ENCODE data around the gene VPS33B. TPM values are rescaled to one million over a fixed set of nuclear protein-coding genes. Genes with fewer than 3 reads are reported as not detected.

The VPS33B gene
- total and polyA plus RNA-seq, 10 donors = 12.1 to 27.6 (median 17.9) TPM

- Histone ChIP-seq H3K27ac (no peak overlapping the region), H3K4me3 (no peak overlapping the region), H3K9me3 (no peaks in the 10 kb centered on the region), H3K36me3 (peaks cover 0 to 95% (median 43%) of the 10 kb centered on the region in 6 donors), H3K27me3 (replicated peaks in 1 of 7) (no peaks in the 10 kb centered on the region), H3K4me1 (peaks cover 0 to 8% (median 4%) of the 10 kb centered on the region in 6 donors)
- WGBS, 5 donors = 89 to 96% (median 95%) methylated on average over 4 of the region's 4 CpGs
- TF ChIP-seq POLR2AphosphoS5 (IDR thresholded peaks at IDR 0.05) = no peak
- no peak for TF ChIP-seq POLR2A (IDR thresholded peaks at IDR 0.05)
- no peak for TF ChIP-seq CTCF (IDR thresholded peaks at IDR 0.05 in 8 of 11, conservative IDR thresholded peaks at IDR 0.05 in 3 of 11)
- intact Hi-C loops (cut with DNase I; ENCODE audit: low total_unique reads) = loop anchor here (10.0 kb wide), 1 partner anchor 303 kb away; no protein-coding TSS in a partner anchor
- no peak for DNase-seq
These were observed 60.4 kb downstream of the VPS33B start for GRCh38 chr15:90962021-90962420.

- Histone ChIP-seq H3K4me3 (no peak overlapping the region), H3K9me3 (no peaks in the 10 kb centered on the region), H3K27ac (no peak overlapping the region), H3K36me3 (peaks cover 0 to 79% (median 38%) of the 10 kb centered on the region in 6 donors), H3K4me1 (peaks cover 10 to 24% (median 20%) of the 10 kb centered on the region in 6 donors), H3K27me3 (replicated peaks in 1 of 7) (no peaks in the 10 kb centered on the region)
- DNase-seq = no peak
- TF ChIP-seq CTCF (IDR thresholded peaks at IDR 0.05 in 8 of 11, conservative IDR thresholded peaks at IDR 0.05 in 3 of 11) = no peak
- TF ChIP-seq POLR2A (IDR thresholded peaks at IDR 0.05) = no peak
- TF ChIP-seq POLR2AphosphoS5 (IDR thresholded peaks at IDR 0.05) = no peak
- intact Hi-C loops (cut with DNase I; ENCODE audit: low total_unique reads) = loop anchor here (10.0 kb wide), 1 partner anchor 304 kb away; no protein-coding TSS in a partner anchor
- WGBS, 5 donors = 91 to 95% (median 93%) methylated on average over 20 of the region's 20 CpGs
These were observed 61.9 kb downstream of the VPS33B start for GRCh38 chr15:90960298-90961091.

- no peak overlapping the region for H3K27ac ChIP-seq
- WGBS, 5 donors = 79 to 91% (median 89%) methylated on average over 4 to 5 of the region's 5 CpGs
- H3K9me3 ChIP-seq = no peaks in the 10 kb centered on the region
- intact Hi-C loops (cut with DNase I; ENCODE audit: low total_unique reads) = loop anchor here (10.0 kb wide), 1 partner anchor 305 kb away; no protein-coding TSS in a partner anchor
- H3K27me3 ChIP-seq (replicated peaks in 1 of 7) = no peaks in the 10 kb centered on the region
- H3K4me1 ChIP-seq = peaks cover 14 to 29% (median 24%) of the 10 kb centered on the region in 6 donors
- peaks cover 0 to 73% (median 37%) of the 10 kb centered on the region in 6 donors for H3K36me3 ChIP-seq
- no peak overlapping the region for H3K4me3 ChIP-seq
- TF ChIP-seq POLR2A (IDR thresholded peaks at IDR 0.05) (no peak), CTCF (IDR thresholded peaks at IDR 0.05 in 8 of 11, conservative IDR thresholded peaks at IDR 0.05 in 3 of 11) (no peak), POLR2AphosphoS5 (IDR thresholded peaks at IDR 0.05) (no peak)
- DNase-seq = no peak
These were observed 62.5 kb downstream of the VPS33B start for GRCh38 chr15:90959894-90960293.

- peaks cover 14 to 35% (median 30%) of the 10 kb centered on the region in 6 donors for H3K4me1 ChIP-seq
- DNase-seq = no peak
- intact Hi-C loops (cut with DNase I; ENCODE audit: low total_unique reads) = no loop called here
- H3K27me3 ChIP-seq (replicated peaks in 1 of 7) = no peaks in the 10 kb centered on the region
- no peak overlapping the region for H3K4me3 ChIP-seq
- TF ChIP-seq POLR2A (IDR thresholded peaks at IDR 0.05) (no peak), POLR2AphosphoS5 (IDR thresholded peaks at IDR 0.05) (no peak), CTCF (IDR thresholded peaks at IDR 0.05 in 8 of 11, conservative IDR thresholded peaks at IDR 0.05 in 3 of 11) (no peak)
- no peaks in the 10 kb centered on the region for H3K9me3 ChIP-seq
- WGBS, 5 donors = 87 to 94% (median 91%) methylated on average over 8 of the region's 8 CpGs
- H3K36me3 ChIP-seq = peaks cover 0 to 65% (median 35%) of the 10 kb centered on the region in 6 donors
- no peak overlapping the region for H3K27ac ChIP-seq
These were observed 63.3 kb downstream of the VPS33B start for GRCh38 chr15:90959028-90959595.

All from spleen (tissue), 11 donors.